Mononuclear cell (primary cell): ENCODE measurements around the gene INPP5A. TPM values are rescaled to one million over a fixed set of nuclear protein-coding genes. Genes with fewer than 3 reads are reported as not detected.

Experiments
- H3K27me3 ChIP-seq: 2 replicates; pipeline ENCODE4 v1.6.0; 2011; ENCODE audit warnings: low read length, control low read depth; ENCODE audit not compliant: insufficient read depth
- H3K4me1 ChIP-seq: 2 replicates; pipeline ENCODE4 v1.5.1; 2011; ENCODE audit warnings: mild to moderate bottlenecking, low read length, control low read depth; ENCODE audit not compliant: insufficient read depth
- H3K4me3 ChIP-seq: 2 replicates; pipeline ENCODE4 v1.5.1; 2011; ENCODE audit warnings: mild to moderate bottlenecking, low read length, moderate library complexity
- H3K9me3 ChIP-seq: 2 replicates; pipeline ENCODE4 v1.5.1; 2011; ENCODE audit warnings: low read depth, mild to moderate bottlenecking, control low read depth, low read length
- total RNA-seq: library from RNA; depleted of rRNA; stranded (reverse); fragments of >200 nt; gene quantifications from one replicate; pipeline ENCODE4 v1.2.3, GENCODE V29; 2012

The INPP5A gene
- total RNA-seq, 1 donor: 18.6 TPM

- Histone ChIP-seq H3K4me3 (no peak overlapping the region), H3K9me3 (no peaks in the 10 kb centered on the region), H3K27me3 (no peaks in the 10 kb centered on the region)
Observed at GRCh38 chr10:132743925-132744490, 206.4 kb downstream of the INPP5A start.

GRCh38 chr10:132744839-132745238 is 207.3 kb downstream of the INPP5A start:
- Histone ChIP-seq H3K4me1 (no peaks in the 10 kb centered on the region), H3K4me3 (no peak overlapping the region), H3K27me3 (no peaks in the 10 kb centered on the region), H3K9me3 (no peaks in the 10 kb centered on the region)

More at GRCh38 chr10:132743925-132744490, 206.4 kb downstream of the INPP5A start:
- no peaks in the 10 kb centered on the region for H3K4me1 ChIP-seq

- H3K4me1 ChIP-seq: no peaks in the 10 kb centered on the region
- no peak overlapping the region for H3K4me3 ChIP-seq
- H3K27me3 ChIP-seq: no peaks in the 10 kb centered on the region
- no peaks in the 10 kb centered on the region for H3K9me3 ChIP-seq
Observed at GRCh38 chr10:132745511-132745910, 207.9 kb downstream of the INPP5A start.

DNA sequence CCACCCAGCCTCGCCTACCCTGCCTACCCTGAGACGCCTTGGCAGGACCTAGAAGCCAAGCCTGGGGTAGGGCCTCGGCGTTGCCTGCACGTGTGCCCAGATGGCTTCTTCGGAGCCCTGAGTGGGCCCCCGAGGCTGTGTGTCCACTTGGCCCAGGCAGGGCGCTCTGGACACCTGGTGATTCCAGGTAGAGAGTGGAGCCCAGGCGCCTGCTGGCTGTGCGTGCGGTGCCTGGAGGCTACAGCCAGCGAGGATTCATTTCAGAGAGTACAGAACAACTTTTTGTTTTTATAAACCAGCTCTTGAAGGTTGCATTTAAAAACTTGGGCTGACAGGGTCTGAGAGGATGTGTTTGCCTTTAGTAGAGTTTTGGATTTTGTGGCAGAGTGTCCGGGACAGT is 208.4 kb downstream of the INPP5A start:
- H3K9me3 ChIP-seq: no peaks in the 10 kb centered on the region
- no peaks in the 10 kb centered on the region for H3K4me1 ChIP-seq
- H3K27me3 ChIP-seq: no peaks in the 10 kb centered on the region
- no peak overlapping the region for H3K4me3 ChIP-seq

- no peaks in the 10 kb centered on the region for H3K9me3 ChIP-seq
- H3K4me3 ChIP-seq: no peak overlapping the region
- H3K27me3 ChIP-seq: no peaks in the 10 kb centered on the region
- H3K4me1 ChIP-seq: no peaks in the 10 kb centered on the region
Observed at GRCh38 chr10:132746386-132746785, 208.8 kb downstream of the INPP5A start.

- Histone ChIP-seq H3K9me3 (no peaks in the 10 kb centered on the region), H3K27me3 (no peaks in the 10 kb centered on the region), H3K4me1 (no peaks in the 10 kb centered on the region), H3K4me3 (no peak overlapping the region)
Observed at GRCh38 chr10:132746801-132747625, 209.4 kb downstream of the INPP5A start.

- H3K9me3 ChIP-seq: no peaks in the 10 kb centered on the region
- H3K4me3 ChIP-seq: no peak overlapping the region
- no peaks in the 10 kb centered on the region for H3K27me3 ChIP-seq
- H3K4me1 ChIP-seq: no peaks in the 10 kb centered on the region
Observed at GRCh38 chr10:132748135-132748534, 210.5 kb downstream of the INPP5A start.

- Histone ChIP-seq H3K4me3 (no peak overlapping the region), H3K9me3 (no peaks in the 10 kb centered on the region), H3K27me3 (no peaks in the 10 kb centered on the region), H3K4me1 (no peaks in the 10 kb centered on the region)
Observed at GRCh38 chr10:132748545-132749370, 211.2 kb downstream of the INPP5A start.

DNA sequence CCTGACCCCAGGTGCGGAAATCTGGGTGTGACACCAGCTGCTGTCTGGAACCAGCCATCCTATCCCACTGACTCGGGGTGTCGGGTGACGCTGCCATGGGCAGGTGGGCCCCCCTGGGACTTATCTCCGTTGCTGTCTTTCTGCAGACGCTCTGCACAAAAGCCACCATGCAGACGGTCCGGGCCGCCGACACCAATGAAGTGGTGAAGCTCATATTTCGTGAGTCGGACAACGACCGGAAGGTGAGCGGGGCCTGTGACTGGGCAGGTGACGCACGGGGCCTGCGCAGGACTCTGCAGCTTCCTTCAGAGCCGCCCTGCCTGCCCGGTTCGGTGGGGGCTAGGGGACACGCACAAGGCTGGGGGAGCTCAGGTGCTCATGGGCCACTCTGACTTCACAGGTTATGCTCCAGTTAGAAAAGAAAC is 211.8 kb downstream of the INPP5A start:
- no peaks in the 10 kb centered on the region for H3K4me1 ChIP-seq
- no peak overlapping the region for H3K4me3 ChIP-seq
- no peaks in the 10 kb centered on the region for H3K9me3 ChIP-seq
- no peaks in the 10 kb centered on the region for H3K27me3 ChIP-seq

DNA sequence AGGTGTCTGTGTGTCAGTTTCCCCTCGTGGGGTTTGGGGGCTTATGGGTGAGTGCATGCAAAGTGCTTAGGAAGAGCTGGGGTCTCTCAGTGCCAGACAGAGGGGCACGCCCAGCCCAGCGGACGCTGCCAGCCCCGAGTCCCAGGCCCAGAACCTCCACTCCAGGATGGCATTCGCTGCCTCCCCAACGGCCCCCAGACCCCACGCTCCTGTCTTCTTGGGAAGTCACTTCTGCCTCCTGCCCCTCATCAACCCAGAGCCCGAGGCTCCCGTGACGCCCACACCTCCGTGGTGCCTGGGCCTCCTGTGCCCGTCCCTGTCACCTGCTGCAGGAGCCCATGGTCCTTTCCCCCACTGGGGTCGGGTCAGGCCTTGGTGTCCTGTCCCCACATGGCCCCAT is 213.3 kb downstream of the INPP5A start:
- H3K4me1 ChIP-seq: no peaks in the 10 kb centered on the region
- H3K27me3 ChIP-seq: no peaks in the 10 kb centered on the region
- no peak overlapping the region for H3K4me3 ChIP-seq
- H3K9me3 ChIP-seq: no peaks in the 10 kb centered on the region

GRCh38 chr10:132752378-132752777 is 214.8 kb downstream of the INPP5A start:
- no peaks in the 10 kb centered on the region for H3K4me1 ChIP-seq
- H3K9me3 ChIP-seq: no peaks in the 10 kb centered on the region
- no peaks in the 10 kb centered on the region for H3K27me3 ChIP-seq
- no peak overlapping the region for H3K4me3 ChIP-seq

- Histone ChIP-seq H3K27me3 (no peaks in the 10 kb centered on the region), H3K9me3 (no peaks in the 10 kb centered on the region)
Observed at GRCh38 chr10:132752961-132753360, 215.4 kb downstream of the INPP5A start.

GRCh38 chr10:132753596-132753995 is 216.0 kb downstream of the INPP5A start:
- H3K4me3 ChIP-seq: no peak overlapping the region
- H3K9me3 ChIP-seq: no peaks in the 10 kb centered on the region
- no peaks in the 10 kb centered on the region for H3K4me1 ChIP-seq
- H3K27me3 ChIP-seq: no peaks in the 10 kb centered on the region

More at GRCh38 chr10:132752961-132753360, 215.4 kb downstream of the INPP5A start:
- Histone ChIP-seq H3K4me1 (no peaks in the 10 kb centered on the region), H3K4me3 (no peak overlapping the region)

DNA sequence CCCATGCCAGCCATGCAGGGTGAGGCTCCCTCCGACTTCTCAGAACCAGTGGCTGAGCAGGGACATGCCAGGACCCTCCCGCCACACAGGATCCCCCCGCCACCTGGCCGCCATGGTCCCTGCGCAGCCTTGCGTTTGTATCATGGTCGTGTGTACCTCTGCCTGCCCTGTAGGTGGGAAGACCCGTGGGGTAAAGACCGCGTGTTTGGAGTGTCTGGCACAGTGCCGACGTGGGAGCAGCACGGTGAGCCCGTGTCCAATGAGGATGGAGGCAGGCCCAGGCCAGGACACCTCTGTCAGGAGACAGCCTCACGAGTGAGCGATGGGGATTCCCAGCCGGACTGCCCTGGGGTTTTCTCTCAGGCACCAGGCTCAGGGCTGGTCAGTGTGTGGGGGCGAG is 216.5 kb downstream of the INPP5A start:
- Histone ChIP-seq H3K9me3 (no peaks in the 10 kb centered on the region), H3K4me3 (no peak overlapping the region), H3K27me3 (no peaks in the 10 kb centered on the region), H3K4me1 (no peaks in the 10 kb centered on the region)

GRCh38 chr10:132755166-132755711 is 217.7 kb downstream of the INPP5A start:
- H3K9me3 ChIP-seq: no peaks in the 10 kb centered on the region
- H3K4me3 ChIP-seq: no peak overlapping the region
- no peaks in the 10 kb centered on the region for H3K27me3 ChIP-seq
- H3K4me1 ChIP-seq: no peaks in the 10 kb centered on the region
